Endothelial cell of umbilical vein (primary cell): Measurements from ENCODE around the gene PLA2G12B. TPM values are rescaled to one million over a fixed set of nuclear protein-coding genes. Genes with fewer than 3 reads are reported as not detected.

Source experiments
- BruUV-seq: library from RNA; stranded (reverse); fragments of 400-500 nt; replicated peaks from 2 replicates; lab custom pipeline; 2021; lab: Mats Ljungman, UMichigan
- CTCF ChIA-PET: fragments of 300-600, 350-600 bp; sonication (Branson Sonifier 250); formaldehyde crosslinking; loops from one replicate; lab custom pipeline; 2021; ENCODE audit warnings: antibody characterized with exemption, inconsistent platforms; lab: Charles Lee
- POLR2A ChIA-PET: fragments of 300-600, 350-600 bp; sonication (Branson Sonifier 250); formaldehyde crosslinking; loops from one replicate; lab custom pipeline; 2021; ENCODE audit warnings: antibody characterized with exemption, inconsistent platforms; lab: Charles Lee
- DNase-seq: peaks from one replicate; pipeline ENCODE4 v3.0.0-alpha.2; 2011; ENCODE audit warnings: low read depth, low spot score
- FAIRE-seq: peaks from 2 replicates; lab custom pipeline; 2011; peaks lifted over from hg19 to GRCh38; lab: Jason Lieb, UNC
- H2AFZ ChIP-seq: 2 replicates; pipeline ENCODE4 v1.6.0; 2012; ENCODE audit warnings: low read depth, low read length, control low read depth, inconsistent platforms
- H3K27ac ChIP-seq: 2 replicates; pipeline ENCODE4 v1.5.1; 2011; ENCODE audit warnings: low read depth, mild to moderate bottlenecking, control low read depth, low read length, moderate library complexity; ENCODE audit not compliant: insufficient read depth
- H3K27me3 ChIP-seq, 2 experiments: 2 replicates each; pipeline versions ENCODE4 v1.6.0 to v1.6.1; 2011; ENCODE audit warnings: low read length in 2 of 2, mixed read lengths in 1 of 2; ENCODE audit not compliant: control insufficient read depth in 2 of 2, insufficient read depth in 2 of 2
- H3K36me3 ChIP-seq, 2 experiments: 2 replicates in 1 of 2; 3 replicates in 1 of 2; pipeline ENCODE4 v1.5.1; 2011; ENCODE audit warnings: low read length in 2 of 2, mild to moderate bottlenecking in 1 of 2, moderate library complexity in 1 of 2; ENCODE audit not compliant: control insufficient read depth in 2 of 2, insufficient read depth in 2 of 2; ENCODE audit errors: extremely low read depth in 1 of 2
- H3K4me1 ChIP-seq: 3 replicates; pipeline ENCODE4 v1.5.1; 2011; ENCODE audit warnings: mild to moderate bottlenecking, low read length; ENCODE audit not compliant: control insufficient read depth, insufficient read depth; ENCODE audit errors: extremely low read depth
- H3K4me2 ChIP-seq: 2 replicates; pipeline ENCODE4 v1.6.1; 2011; ENCODE audit warnings: low read length, control low read depth, mixed read lengths; ENCODE audit not compliant: insufficient read depth
- H3K4me3 ChIP-seq, 3 experiments: fragments of 200-600 bp in 1 of 3; sonication (generic), shearing (Covaris generic) in 1 of 3; replicated peaks in 1 of 3; 2 replicates each; pipeline ENCODE4 v1.5.1; 2011 to 2016; ENCODE audit warnings: control low read depth in 3 of 3, low read length in 3 of 3, mild to moderate bottlenecking in 2 of 3, inconsistent platforms in 1 of 3, low read depth in 1 of 3, moderate library complexity in 1 of 3; ENCODE audit not compliant: insufficient read depth in 1 of 3
- H3K79me2 ChIP-seq: 2 replicates; pipeline ENCODE4 v1.6.0; 2012; ENCODE audit warnings: low read length, inconsistent platforms; ENCODE audit not compliant: control insufficient read depth, insufficient read depth
- H3K9ac ChIP-seq: replicated peaks from 2 replicates; pipeline ENCODE3; 2011; ENCODE audit warnings: low read length, control low read depth; ENCODE audit not compliant: insufficient read depth; ENCODE audit errors: extremely low read depth
- H3K9me1 ChIP-seq: replicated peaks from 3 replicates; pipeline ENCODE4 v1.6.0; 2011; ENCODE audit warnings: mild to moderate bottlenecking, low read length; ENCODE audit not compliant: control insufficient read depth, insufficient read depth; ENCODE audit errors: extremely low read depth
- H3K9me3 ChIP-seq: replicated peaks from 2 replicates; pipeline ENCODE4 v1.5.1; 2012; ENCODE audit warnings: low read length, inconsistent platforms; ENCODE audit not compliant: control insufficient read depth, insufficient read depth
- H4K20me1 ChIP-seq: replicated peaks from 2 replicates; pipeline ENCODE3; 2011; ENCODE audit warnings: mild to moderate bottlenecking, low read length; ENCODE audit not compliant: control insufficient read depth, insufficient read depth; ENCODE audit errors: extremely low read depth
- EZH2 ChIP-seq: IDR thresholded peaks from 2 replicates; pipeline ENCODE4 v1.6.1; 2012; ENCODE audit warnings: borderline replicate concordance, low read depth, mild to moderate bottlenecking, moderate library complexity, low read length, inconsistent platforms; ENCODE audit not compliant: severe bottlenecking
- FOS ChIP-seq: IDR thresholded peaks from 2 replicates; pipeline ENCODE4 v1.6.1; 2011; ENCODE audit warnings: mild to moderate bottlenecking, low read length, moderate library complexity, borderline replicate concordance; ENCODE audit not compliant: insufficient read depth
- GATA2 ChIP-seq: IDR thresholded peaks from 2 replicates; pipeline ENCODE4 v1.7.0; 2011; ENCODE audit warnings: low read depth, mild to moderate bottlenecking, moderate library complexity, mixed read lengths, low read length; ENCODE audit not compliant: insufficient read length, insufficient read depth
- JUN ChIP-seq: IDR thresholded peaks from 2 replicates; pipeline ENCODE4 v1.6.1; 2011; ENCODE audit warnings: borderline replicate concordance, low read depth; ENCODE audit not compliant: insufficient read length, insufficient read depth
- MYC ChIP-seq: IDR thresholded peaks from one replicate; pipeline ENCODE4 v1.6.1; 2011; ENCODE audit warnings: mild to moderate bottlenecking, low read depth, low read length
- POLR2A ChIP-seq: IDR thresholded peaks from 2 replicates; pipeline ENCODE4 v1.6.1; 2012; ENCODE audit warnings: low read depth, mild to moderate bottlenecking, control low read depth, low read length
- POLR2AphosphoS5 ChIP-seq: IDR thresholded peaks from 2 replicates; pipeline ENCODE4 v1.6.1; 2012; ENCODE audit warnings: low read depth, mild to moderate bottlenecking, control low read depth, low read length, moderate library complexity; ENCODE audit not compliant: insufficient read depth
- dilution Hi-C: fragments of 300-500 bp; cut with MboI; formaldehyde crosslinking; loops from one replicate; pipeline ENCODE4 v1.15.0; 2019; ENCODE audit warnings: low sequenced_read_pairs; ENCODE audit not compliant: extremely low pct_ligation_motif_present
- intact Hi-C: fragments of 100-400 bp; cut with micrococcal nuclease; formaldehyde crosslinking; loops from one replicate; pipeline ENCODE4 v1.10.0; 2022
- polyA plus RNA-seq, 4 experiments: library from polyadenylated mRNA; depleted of rRNA in 3 of 4; stranded (reverse) in 3 of 4; unstranded in 1 of 4; fragments of >200 nt; gene quantifications; 2 replicates each; pipeline versions ENCODE4 v1.2.1 to v1.2.3, GENCODE V29; 2011 to 2012; ENCODE audit warnings: missing spikeins in 1 of 4
- total RNA-seq: library from RNA; stranded (reverse); gene quantifications from 2 replicates; pipeline ENCODE4 v1.2.3, GENCODE V29; 2021
- TF ChIP-seq, protein P1 (sequence below), 2 donors: IDR thresholded peaks; 1 replicate in 1 of 2; 2 replicates in 1 of 2; pipeline ENCODE4 v1.5.1; 2011; ENCODE audit warnings: low read length in 2 of 2, mild to moderate bottlenecking in 2 of 2, moderate library complexity in 2 of 2, control low read depth in 1 of 2, inconsistent platforms in 1 of 2, low read depth in 1 of 2; ENCODE audit not compliant: insufficient read depth in 1 of 2; ENCODE audit errors: extremely low read depth in 1 of 2
- TF ChIP-seq, protein P2 (sequence below): IDR thresholded peaks from 2 replicates; pipeline ENCODE4 v1.6.1; 2011; ENCODE audit not compliant: insufficient read depth, insufficient read length

The PLA2G12B gene
- total and polyA plus RNA-seq, 2 donors (not counting 3 experiments of a cell fraction or from before 2014, with no cell fraction given), result not detected

DNA sequence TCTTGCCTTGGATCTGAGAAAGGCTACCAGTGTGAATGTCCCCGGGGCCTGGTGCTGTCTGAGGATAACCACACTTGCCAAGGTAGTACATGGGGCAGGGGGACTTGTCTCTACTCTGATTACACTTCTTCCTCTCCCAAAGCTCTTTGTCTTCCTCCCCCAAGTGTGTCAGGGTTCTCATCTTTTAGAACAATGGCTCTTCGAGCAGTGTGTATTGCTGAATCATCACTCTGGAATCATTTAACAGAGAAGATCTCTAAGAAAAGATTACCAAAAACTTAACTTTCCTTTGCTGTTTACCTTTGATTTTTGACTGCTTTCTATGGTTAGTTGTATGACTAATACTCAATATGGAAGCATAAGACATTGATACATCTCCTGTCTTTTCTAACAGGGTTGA, 42.8 kb downstream of the PLA2G12B start:
- no peaks in the 10 kb centered on the region for H4K20me1 ChIP-seq
- FAIRE-seq (no peak), DNase-seq (no peak)
- TF ChIP-seq GATA2, result no peak
- no peak for TF ChIP-seq JUN
- no peak for TF ChIP-seq POLR2A
- no peak for TF ChIP-seq FOS
- TF ChIP-seq, protein P1, sequence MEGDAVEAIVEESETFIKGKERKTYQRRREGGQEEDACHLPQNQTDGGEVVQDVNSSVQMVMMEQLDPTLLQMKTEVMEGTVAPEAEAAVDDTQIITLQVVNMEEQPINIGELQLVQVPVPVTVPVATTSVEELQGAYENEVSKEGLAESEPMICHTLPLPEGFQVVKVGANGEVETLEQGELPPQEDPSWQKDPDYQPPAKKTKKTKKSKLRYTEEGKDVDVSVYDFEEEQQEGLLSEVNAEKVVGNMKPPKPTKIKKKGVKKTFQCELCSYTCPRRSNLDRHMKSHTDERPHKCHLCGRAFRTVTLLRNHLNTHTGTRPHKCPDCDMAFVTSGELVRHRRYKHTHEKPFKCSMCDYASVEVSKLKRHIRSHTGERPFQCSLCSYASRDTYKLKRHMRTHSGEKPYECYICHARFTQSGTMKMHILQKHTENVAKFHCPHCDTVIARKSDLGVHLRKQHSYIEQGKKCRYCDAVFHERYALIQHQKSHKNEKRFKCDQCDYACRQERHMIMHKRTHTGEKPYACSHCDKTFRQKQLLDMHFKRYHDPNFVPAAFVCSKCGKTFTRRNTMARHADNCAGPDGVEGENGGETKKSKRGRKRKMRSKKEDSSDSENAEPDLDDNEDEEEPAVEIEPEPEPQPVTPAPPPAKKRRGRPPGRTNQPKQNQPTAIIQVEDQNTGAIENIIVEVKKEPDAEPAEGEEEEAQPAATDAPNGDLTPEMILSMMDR (IDR thresholded peaks at IDR 0.05; ENCODE audit: extremely low read depth in 1 of 2, insufficient read depth in 1 of 2, low read depth in 1 of 2, low read length in 2 of 2), result no peak
- no peak for TF ChIP-seq POLR2AphosphoS5
- TF ChIP-seq, protein P2, sequence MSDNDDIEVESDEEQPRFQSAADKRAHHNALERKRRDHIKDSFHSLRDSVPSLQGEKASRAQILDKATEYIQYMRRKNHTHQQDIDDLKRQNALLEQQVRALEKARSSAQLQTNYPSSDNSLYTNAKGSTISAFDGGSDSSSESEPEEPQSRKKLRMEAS, result no peak
- no peak for TF ChIP-seq EZH2
- no peak for TF ChIP-seq MYC
- H3K79me2 ChIP-seq, result no peaks in the 10 kb centered on the region
- dilution Hi-C loops (no loop called here), intact Hi-C loops (no loop called here)
- H2AFZ ChIP-seq, result no peak overlapping the region
- POLR2A ChIA-PET, result no interaction called here
- no peak overlapping the region for H3K4me2 ChIP-seq
- H3K9me1 ChIP-seq, result no peaks in the 10 kb centered on the region
- no TSS peak for BruUV-seq
- H3K27ac ChIP-seq, result no peak overlapping the region
- no peak overlapping the region for H3K9ac ChIP-seq
- H3K9me3 ChIP-seq, result no peaks in the 10 kb centered on the region
- no peak overlapping the region for H3K4me3 ChIP-seq
- H3K27me3 ChIP-seq, result no peaks in the 10 kb centered on the region
- CTCF ChIA-PET, result no interaction called here
- no peaks in the 10 kb centered on the region for H3K36me3 ChIP-seq
- H3K4me1 ChIP-seq, result no peaks in the 10 kb centered on the region
